Progenitor cell of endocrine pancreas (in vitro differentiated cells): Measurements from ENCODE around the gene MOB3A. TPM values are rescaled to one million over a fixed set of nuclear protein-coding genes. Genes with fewer than 3 reads are reported as not detected.

Experiments used
- DNase-seq: peaks from one replicate; pipeline ENCODE4 v3.0.0; 2021; ENCODE audit warnings: low spot score; ENCODE audit not compliant: unreplicated experiment
- H3K27ac Mint-ChIP-seq: 2 replicates; pipeline ENCODE4 v1.8.0; 2021; ENCODE audit warnings: mild to moderate bottlenecking, moderate library complexity, mixed read lengths
- H3K27me3 Mint-ChIP-seq: 2 replicates; pipeline ENCODE4 v1.8.0; 2021; ENCODE audit warnings: mixed read lengths
- H3K36me3 Mint-ChIP-seq: 2 replicates; pipeline ENCODE4 v1.8.0; 2022; ENCODE audit warnings: mixed read lengths; ENCODE audit not compliant: insufficient read depth
- H3K4me1 Mint-ChIP-seq: 2 replicates; pipeline ENCODE4 v1.8.0; 2021; ENCODE audit warnings: low read depth, mixed read lengths
- H3K4me3 Mint-ChIP-seq: 2 replicates; pipeline ENCODE4 v1.8.0; 2021; ENCODE audit warnings: low read depth, mild to moderate bottlenecking, moderate library complexity, mixed read lengths
- H3K9me3 Mint-ChIP-seq: 2 replicates; pipeline ENCODE4 v1.8.0; 2021; ENCODE audit warnings: low read depth, mixed read lengths
- total RNA-seq: library from RNA; stranded (reverse); gene quantifications from 2 replicates; pipeline ENCODE4 v1.2.1, GENCODE V29; 2021
- TF ChIP-seq, protein P1 (sequence below): fragments of 200-600 bp; sonication (generic); IDR thresholded peaks from one replicate; pipeline ENCODE4 v1.5.0; 2021; ENCODE audit warnings: antibody characterized with exemption, mild to moderate bottlenecking; ENCODE audit not compliant: unreplicated experiment

Gene MOB3A
- total RNA-seq, 1 donor from 2014 or later: 38.5 TPM

DNA sequence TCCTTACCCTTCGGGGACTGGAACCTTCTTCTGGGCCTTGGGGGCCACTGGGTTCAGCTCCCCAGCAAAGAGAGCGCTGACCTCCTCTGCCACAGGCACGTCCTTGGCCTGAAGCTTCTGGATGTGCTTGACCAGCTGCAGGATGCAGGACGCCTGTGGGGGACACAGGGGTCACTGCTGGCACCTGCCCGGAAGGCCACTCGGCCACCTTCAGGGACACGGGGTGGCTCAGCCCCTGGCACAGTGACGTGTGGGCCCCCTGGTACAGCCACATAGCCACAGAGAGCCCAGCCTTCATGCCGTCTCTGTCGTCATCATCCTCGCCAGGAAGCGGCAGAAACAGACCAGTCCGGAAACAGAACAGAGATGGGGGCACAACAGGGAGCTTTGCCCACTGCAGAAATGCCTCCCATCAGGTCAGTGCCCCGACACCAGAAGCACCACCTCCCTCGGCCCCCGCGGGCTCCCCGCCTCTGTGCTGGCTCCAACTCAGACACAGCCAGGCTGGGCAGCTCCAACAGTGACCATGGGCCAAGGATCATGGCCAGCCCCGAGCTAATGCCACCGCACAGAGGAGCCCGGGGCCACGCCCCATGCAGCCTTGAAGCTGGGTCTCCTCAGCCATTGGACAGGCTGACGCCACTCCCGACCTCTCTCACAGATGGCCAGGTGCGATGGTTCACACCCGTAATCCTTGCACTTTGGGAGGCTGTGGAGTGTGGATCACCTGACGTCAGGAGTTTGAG, 21.3 kb upstream of the MOB3A start:
- Mint-ChIP-seq H3K4me3 (no peak overlapping the region), H3K27me3 (no peaks in the 10 kb centered on the region), H3K27ac (no peak overlapping the region), H3K9me3 (no peaks in the 10 kb centered on the region), H3K4me1 (no peaks in the 10 kb centered on the region), H3K36me3 (peaks cover 16% of the 10 kb centered on the region)
- TF ChIP-seq, protein P1, sequence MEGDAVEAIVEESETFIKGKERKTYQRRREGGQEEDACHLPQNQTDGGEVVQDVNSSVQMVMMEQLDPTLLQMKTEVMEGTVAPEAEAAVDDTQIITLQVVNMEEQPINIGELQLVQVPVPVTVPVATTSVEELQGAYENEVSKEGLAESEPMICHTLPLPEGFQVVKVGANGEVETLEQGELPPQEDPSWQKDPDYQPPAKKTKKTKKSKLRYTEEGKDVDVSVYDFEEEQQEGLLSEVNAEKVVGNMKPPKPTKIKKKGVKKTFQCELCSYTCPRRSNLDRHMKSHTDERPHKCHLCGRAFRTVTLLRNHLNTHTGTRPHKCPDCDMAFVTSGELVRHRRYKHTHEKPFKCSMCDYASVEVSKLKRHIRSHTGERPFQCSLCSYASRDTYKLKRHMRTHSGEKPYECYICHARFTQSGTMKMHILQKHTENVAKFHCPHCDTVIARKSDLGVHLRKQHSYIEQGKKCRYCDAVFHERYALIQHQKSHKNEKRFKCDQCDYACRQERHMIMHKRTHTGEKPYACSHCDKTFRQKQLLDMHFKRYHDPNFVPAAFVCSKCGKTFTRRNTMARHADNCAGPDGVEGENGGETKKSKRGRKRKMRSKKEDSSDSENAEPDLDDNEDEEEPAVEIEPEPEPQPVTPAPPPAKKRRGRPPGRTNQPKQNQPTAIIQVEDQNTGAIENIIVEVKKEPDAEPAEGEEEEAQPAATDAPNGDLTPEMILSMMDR: no peak
- DNase-seq: no peak

DNA sequence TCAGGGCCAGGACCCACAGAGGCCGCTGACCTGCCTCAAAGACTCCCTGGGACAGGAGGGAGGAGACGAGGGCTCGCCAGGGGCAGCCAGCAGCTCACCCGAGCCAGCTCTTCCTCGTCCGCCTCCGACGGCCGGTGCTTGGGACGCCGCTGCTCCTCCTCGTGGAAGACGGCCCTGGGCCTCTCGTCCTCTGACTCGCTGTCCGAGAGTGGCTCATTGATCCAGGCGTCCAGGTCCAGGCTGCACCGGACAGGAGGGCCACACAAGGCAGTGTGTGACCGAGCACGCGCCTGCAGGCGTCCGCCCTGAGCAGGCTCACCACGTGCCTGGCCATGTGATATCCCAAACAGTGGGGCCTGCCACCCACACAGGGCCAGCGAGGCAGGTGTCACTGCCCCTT, 20.4 kb upstream of the MOB3A start:
- TF ChIP-seq, protein P1: no peak
- Mint-ChIP-seq H3K9me3 (no peaks in the 10 kb centered on the region), H3K27me3 (no peaks in the 10 kb centered on the region), H3K27ac (no peak overlapping the region), H3K4me1 (no peaks in the 10 kb centered on the region), H3K4me3 (no peak overlapping the region), H3K36me3 (peaks cover 16% of the 10 kb centered on the region)
- no peak for DNase-seq

DNA sequence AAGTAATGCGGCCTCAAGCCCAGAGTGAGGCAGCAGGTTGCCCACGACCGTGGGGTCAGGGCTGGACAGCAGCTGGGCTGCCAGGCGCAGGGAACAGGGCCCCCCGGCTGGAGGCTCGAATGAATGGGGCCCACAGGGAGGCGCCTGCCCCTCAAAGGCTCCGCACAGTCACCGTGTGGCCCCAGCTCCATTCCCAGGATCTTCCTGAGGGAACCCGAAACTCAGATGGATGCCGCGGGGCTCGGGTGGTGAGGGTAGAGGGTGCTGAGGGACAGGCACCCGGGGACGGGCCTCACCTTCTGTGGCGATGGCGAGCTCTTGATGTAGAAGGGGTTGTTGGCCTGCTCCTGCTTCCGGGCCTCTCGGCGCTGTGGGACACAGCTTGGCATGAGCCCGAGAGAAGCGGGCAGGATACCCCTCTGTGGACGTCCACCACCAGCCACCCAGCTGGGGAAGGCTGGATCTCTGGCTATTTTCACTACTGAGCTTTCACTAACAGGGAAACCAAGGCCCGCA, 19.8 kb upstream of the MOB3A start:
- H3K36me3 Mint-ChIP-seq: peaks cover 14% of the 10 kb centered on the region
- no peak for DNase-seq
- TF ChIP-seq, protein P1: no peak
- no peaks in the 10 kb centered on the region for H3K4me1 Mint-ChIP-seq
- H3K9me3 Mint-ChIP-seq: no peaks in the 10 kb centered on the region
- H3K4me3 Mint-ChIP-seq: no peak overlapping the region
- no peak overlapping the region for H3K27ac Mint-ChIP-seq
- no peaks in the 10 kb centered on the region for H3K27me3 Mint-ChIP-seq

DNA sequence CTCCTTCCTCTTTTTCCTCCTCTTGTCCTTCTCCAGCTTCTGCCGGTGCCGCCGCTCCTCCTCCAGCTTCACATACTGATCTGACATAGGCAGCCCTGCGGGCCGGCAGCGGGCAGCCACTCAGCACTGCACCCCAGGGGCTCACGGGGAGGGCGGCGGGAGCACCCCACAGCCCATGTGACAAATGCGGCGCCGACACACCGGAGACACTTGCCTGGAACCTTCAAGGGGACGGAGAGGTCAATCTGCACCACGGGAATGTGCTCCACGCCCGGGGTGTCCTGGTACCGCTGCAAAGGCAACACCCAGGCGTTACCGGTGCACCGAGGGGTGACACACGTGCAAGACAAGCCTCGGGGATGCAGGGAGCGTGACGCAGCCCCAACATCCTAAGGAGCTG, 19.2 kb upstream of the MOB3A start:
- TF ChIP-seq, protein P1: no peak
- no peak overlapping the region for H3K4me3 Mint-ChIP-seq
- DNase-seq: no peak
- no peaks in the 10 kb centered on the region for H3K27me3 Mint-ChIP-seq
- peaks cover 14% of the 10 kb centered on the region for H3K36me3 Mint-ChIP-seq
- H3K27ac Mint-ChIP-seq: no peak overlapping the region
- no peaks in the 10 kb centered on the region for H3K9me3 Mint-ChIP-seq
- H3K4me1 Mint-ChIP-seq: no peaks in the 10 kb centered on the region

DNA sequence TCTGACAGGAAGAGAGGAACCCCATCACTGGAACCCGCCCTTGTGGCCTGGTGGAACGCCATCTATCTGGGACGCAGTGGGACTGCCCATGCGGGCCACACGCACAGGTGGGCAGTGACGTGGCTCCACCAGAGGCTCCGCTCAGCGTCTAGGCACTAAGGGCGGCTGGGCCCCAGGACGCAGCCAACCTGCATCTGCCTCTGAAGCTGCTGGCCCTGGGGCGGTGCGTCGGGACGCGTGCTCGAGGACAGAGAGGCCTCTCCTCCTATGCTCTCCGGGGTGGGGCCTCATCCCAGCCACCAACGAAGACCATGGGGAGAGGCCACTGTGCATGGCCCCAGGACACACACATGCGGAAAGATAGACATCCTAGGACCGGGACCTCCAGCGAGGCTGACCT, 18.7 kb upstream of the MOB3A start:
- Mint-ChIP-seq H3K4me3 (no peak overlapping the region), H3K27me3 (no peaks in the 10 kb centered on the region), H3K27ac (peak overlapping the region; percentile 41), H3K4me1 (no peaks in the 10 kb centered on the region), H3K9me3 (no peaks in the 10 kb centered on the region), H3K36me3 (peaks cover 14% of the 10 kb centered on the region)
- TF ChIP-seq, protein P1: no peak
- DNase-seq: no peak
